IPS-11a (cell line): ENCODE measurements around the gene REX1BD.
"Not testable (repeated sequence)": the region's sequence is repeated elsewhere in the genome, so short reads cannot be mapped to it uniquely, and the experiment has no call there.

ENCODE experiments used
- H3K4me3 ChIP-seq: one replicate; pipeline ENCODE4 v1.5.1; 2013; ENCODE audit warnings: low read depth, low read length, control low read depth

Gene REX1BD

GRCh38 chr19:18576383-18576782 lies 12.2 kb upstream of the REX1BD start:
- no peak overlapping the region for H3K4me3 ChIP-seq

- H3K4me3 ChIP-seq, result no peak overlapping the region
These were observed 11.2 kb upstream of the REX1BD start for GRCh38 chr19:18577365-18577914.

- H3K4me3 ChIP-seq, result no peak overlapping the region
These were observed 8.3 kb upstream of the REX1BD start for GRCh38 chr19:18580311-18580710.

DNA sequence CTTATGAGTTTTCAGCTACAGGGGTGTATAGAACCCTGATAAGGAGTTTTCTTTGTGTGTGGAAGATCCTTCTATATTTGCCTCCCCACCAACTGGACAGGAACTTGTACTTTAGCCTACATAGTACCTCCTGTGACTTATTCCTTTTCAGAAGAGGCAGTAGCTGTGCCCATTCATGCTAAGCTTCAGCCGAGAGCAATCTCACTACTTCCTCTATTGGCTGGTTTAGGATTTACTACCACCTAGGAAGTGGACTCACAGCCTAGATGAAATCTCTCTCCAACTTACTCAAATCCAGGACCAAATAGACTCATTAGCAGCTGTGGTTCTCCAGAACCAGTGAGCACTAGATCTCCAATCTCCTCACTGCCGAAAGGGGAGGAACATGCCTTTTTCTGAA lies 2.3 kb upstream of the REX1BD start:
- H3K4me3 ChIP-seq, result no peak overlapping the region

DNA sequence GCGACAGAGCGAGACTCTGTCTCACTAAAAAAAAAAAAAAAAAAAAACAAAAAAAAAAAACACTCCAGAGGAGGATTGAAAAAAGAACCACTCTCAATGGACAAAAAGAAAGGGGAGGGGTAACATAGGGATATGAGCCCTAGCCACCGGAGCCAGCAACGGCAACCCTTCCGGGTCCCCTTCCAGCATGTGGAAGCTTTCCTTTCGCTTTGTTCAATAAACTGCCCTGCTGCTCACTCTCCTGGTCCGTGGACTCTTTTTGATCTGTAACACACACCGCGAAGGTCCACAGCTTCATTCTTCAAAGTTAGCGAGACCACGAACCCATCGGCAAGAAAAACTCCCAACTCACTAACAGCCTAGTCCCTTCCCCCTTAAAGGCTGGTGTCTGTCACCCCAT lies 1.0 kb upstream of the REX1BD start:
- H3K4me3 ChIP-seq, result no peak overlapping the region

GRCh38 chr19:18587962-18588610 lies 512 bp upstream of the REX1BD start:
- peak overlapping the region; percentile 89 for H3K4me3 ChIP-seq

GRCh38 chr19:18589380-18590272 lies 1.0 kb downstream of the REX1BD start:
- H3K4me3 ChIP-seq, result peak overlapping the region; percentile 89

DNA sequence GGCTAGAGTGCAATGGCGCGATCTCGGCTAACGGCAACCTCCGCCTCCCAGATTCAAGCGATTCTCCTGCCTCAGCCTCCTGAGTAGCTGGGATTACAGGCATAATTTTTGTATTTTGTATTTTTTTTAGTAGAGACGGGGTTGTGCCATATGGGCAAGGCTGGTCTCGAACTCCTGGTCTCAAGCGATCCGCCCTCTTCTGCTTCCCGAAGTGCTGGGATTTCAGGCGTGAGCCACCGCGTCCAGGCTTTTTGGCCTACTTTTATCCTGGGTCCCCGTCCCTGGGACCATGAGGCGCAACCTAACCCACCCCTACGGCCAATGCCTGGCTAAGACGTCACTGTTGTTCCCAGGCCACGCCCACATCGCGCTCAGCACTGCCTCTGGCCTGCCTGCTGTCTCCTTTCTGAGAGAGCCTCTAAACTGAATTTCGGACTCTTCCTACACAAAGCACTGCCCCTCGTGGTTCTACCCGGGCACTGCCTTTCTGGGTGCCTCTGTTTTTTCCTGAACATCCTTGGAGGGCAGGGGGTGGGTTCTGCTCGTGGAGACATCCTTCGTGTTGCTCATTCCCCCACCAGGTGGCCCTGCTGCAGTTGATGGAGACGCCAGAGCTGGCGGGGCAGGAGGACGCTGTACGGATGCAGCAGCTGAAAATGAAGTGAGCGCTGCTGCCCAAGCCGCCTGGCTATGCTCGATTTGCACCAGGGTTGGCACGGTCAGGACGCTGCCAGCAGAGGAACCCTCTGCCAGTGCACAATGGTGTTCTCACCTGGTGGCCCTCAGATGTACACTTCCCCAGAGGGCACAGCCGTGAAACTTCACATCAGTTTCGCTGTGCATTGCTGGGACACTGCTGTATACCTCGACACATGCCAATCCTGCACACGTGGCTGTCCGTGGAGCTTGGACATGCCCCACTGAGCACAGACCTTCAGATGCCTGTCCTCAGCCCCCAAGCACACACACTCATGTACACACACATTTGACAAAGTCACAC lies 2.0 kb downstream of the REX1BD start:
- peak overlapping the region; percentile 89 for H3K4me3 ChIP-seq

- no peak overlapping the region for H3K4me3 ChIP-seq
These were observed 3.3 kb downstream of the REX1BD start for GRCh38 chr19:18591735-18592385.

DNA sequence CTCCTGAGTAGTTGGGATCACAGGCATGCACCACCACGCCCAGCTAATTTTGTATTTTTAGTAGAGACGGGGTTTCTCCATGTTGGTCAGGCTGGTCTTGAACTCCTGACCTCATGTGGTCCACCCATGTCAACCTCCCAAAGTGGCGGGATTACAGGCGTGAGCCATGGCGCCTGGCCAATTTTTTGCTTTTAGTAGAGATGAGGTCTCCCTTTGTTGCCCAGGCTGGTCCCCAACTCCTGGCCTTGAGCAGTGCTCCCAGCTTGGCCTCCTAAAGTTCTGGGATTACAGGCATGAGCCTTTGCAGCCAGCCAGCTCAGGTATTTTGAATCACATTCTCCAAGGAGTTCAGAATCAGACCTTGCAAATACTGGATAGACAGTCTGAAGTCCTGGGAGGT lies 4.1 kb downstream of the REX1BD start:
- not testable (repeated sequence) for H3K4me3 ChIP-seq

GRCh38 chr19:18593367-18594095 lies 4.9 kb downstream of the REX1BD start:
- H3K4me3 ChIP-seq, result peak overlapping the region; percentile 37

- H3K4me3 ChIP-seq, result peak overlapping the region; percentile 37
These were observed 5.7 kb downstream of the REX1BD start for GRCh38 chr19:18594096-18594823.

DNA sequence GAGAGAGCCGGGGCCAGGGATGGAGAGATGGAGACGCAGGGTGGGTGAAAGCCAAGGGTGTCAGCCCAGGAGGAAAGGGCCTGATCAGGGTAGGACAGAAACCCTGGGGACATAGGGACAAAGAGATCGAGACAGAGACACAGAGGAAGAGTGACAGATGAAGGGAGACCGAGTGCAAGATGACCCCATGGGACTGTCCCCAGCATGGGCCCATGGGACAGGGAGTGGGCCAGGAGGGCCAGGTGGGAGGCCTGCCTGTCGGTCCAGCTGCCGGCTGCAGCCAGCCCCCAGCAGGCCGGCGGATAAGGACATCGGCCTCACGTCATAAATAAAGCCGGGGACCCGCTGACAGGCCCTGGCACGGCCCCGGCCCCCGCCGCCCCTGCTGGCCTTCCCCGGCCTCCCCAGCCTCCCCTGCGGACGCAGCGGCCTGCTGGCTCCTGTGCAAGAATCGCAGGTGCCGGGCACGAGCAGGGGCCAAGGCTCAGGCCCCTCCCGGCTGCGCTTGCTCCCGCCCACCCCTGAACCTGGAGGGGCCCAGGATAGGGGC lies 6.3 kb downstream of the REX1BD start:
- H3K4me3 ChIP-seq, result no peak overlapping the region

- H3K4me3 ChIP-seq, result no peak overlapping the region
These were observed 6.9 kb downstream of the REX1BD start for GRCh38 chr19:18595475-18595874.

DNA sequence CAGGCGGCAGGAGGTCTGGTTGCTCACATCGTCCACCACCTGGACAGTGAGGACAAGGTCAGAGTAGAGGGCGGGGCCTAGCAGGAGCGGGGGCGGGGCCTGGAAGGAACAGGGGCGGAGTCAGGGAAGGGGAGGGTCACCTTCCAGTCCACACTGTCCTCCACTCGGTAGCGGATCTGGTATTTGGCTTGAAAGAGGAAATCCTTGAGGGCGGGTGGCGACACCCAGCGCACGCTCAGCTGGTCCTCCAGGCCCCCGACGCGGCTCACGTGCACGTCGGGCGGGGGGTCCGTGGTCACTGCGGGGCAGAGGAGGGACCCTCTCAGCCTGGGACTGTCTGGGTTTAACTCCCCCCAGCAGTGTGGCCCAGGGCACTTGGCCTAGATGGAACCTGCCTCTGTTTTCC lies 8.2 kb downstream of the REX1BD start:
- no peak overlapping the region for H3K4me3 ChIP-seq

- no peak overlapping the region for H3K4me3 ChIP-seq
These were observed 9.4 kb downstream of the REX1BD start for GRCh38 chr19:18597809-18598660.

DNA sequence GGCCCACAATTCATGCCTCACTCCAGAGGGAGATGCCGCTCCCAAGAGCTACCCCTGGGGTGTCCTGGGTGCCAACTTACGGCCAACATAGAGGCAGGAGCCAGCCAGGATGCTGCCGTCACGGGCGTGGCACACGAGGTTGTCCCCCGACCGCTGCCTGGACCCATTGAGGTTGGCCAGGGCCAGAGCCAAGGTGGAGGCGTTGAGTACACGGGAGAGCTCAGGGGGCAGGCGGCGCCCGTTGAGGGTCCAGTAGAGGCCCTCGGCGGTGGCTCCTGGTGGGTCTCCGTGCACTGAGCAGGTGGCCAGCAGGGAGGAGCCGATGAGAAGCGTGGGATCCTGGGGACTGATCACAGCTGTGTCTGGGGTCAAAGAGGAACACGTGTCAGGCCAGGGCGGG lies 10.9 kb downstream of the REX1BD start:
- H3K4me3 ChIP-seq, result no peak overlapping the region
